A673 (cell line): ENCODE measurements around the gene CPA4. TPM values are rescaled to one million over a fixed set of nuclear protein-coding genes. Genes with fewer than 3 reads are reported as not detected.

Source experiments
- BruUV-seq: library from RNA; stranded (reverse); fragments of 400-500 nt; replicated peaks from 2 replicates; lab custom pipeline; 2021; lab: Mats Ljungman, UMichigan
- CTCF ChIA-PET: fragments of 300-600 bp; sonication (Branson Sonifier 250); formaldehyde crosslinking; loops from one replicate; lab custom pipeline; 2022; ENCODE audit warnings: antibody characterized with exemption; lab: Charles Lee
- POLR2A ChIA-PET: fragments of 300-600 bp; sonication (Branson Sonifier 250); formaldehyde crosslinking; loops from one replicate; lab custom pipeline; 2022; ENCODE audit warnings: antibody characterized with exemption; ENCODE audit not compliant: low non-redundant PET; lab: Charles Lee
- DNase-seq: peaks from one replicate; pipeline ENCODE4 v3.0.0-alpha.2; 2015; ENCODE audit warnings: low spot score
- H3K27ac ChIP-seq: fragments of 200-600 bp; sonication (generic); 2 replicates; pipeline ENCODE4 v1.5.1; 2016; ENCODE audit warnings: mixed run types, low read depth, mild to moderate bottlenecking, mixed read lengths, antibody characterized with exemption, low read length; ENCODE audit not compliant: poor library complexity, severe bottlenecking
- H3K27me3 ChIP-seq: fragments of 200-600 bp; sonication (generic); replicated peaks from 2 replicates; pipeline ENCODE4 v1.6.1; 2017; ENCODE audit warnings: mixed run types, low read depth, mild to moderate bottlenecking, mixed read lengths, antibody characterized with exemption, low read length; ENCODE audit not compliant: insufficient read depth, poor library complexity
- H3K36me3 ChIP-seq: fragments of 200-600 bp; sonication (generic); 2 replicates; pipeline ENCODE4 v1.6.1; 2016; ENCODE audit warnings: mixed run types, mild to moderate bottlenecking, mixed read lengths, antibody characterized with exemption, low read length; ENCODE audit not compliant: insufficient read depth, poor library complexity, severe bottlenecking
- H3K4me1 ChIP-seq: fragments of 200-600 bp; sonication (generic); 2 replicates; pipeline ENCODE4 v1.6.1; 2017; ENCODE audit warnings: mixed run types, mild to moderate bottlenecking, mixed read lengths, antibody characterized with exemption, low read length; ENCODE audit not compliant: insufficient read depth, poor library complexity, severe bottlenecking
- H3K4me3 ChIP-seq: fragments of 200-600 bp; sonication (generic); 2 replicates; pipeline ENCODE4 v1.5.1; 2016; ENCODE audit warnings: low read depth, mixed run types, mild to moderate bottlenecking, mixed read lengths, low read length; ENCODE audit not compliant: poor library complexity, severe bottlenecking
- H3K9me3 ChIP-seq: fragments of 200-600 bp; sonication (generic); 2 replicates; pipeline ENCODE4 v1.6.1; 2016; ENCODE audit warnings: mixed run types, low read depth, mild to moderate bottlenecking, mixed read lengths, antibody characterized with exemption, low read length; ENCODE audit not compliant: poor library complexity, severe bottlenecking
- EZH2 ChIP-seq: fragments of 200-600 bp; sonication (generic); IDR thresholded peaks from 2 replicates; pipeline ENCODE4 v1.6.1; 2017; ENCODE audit warnings: borderline replicate concordance, low read depth, mild to moderate bottlenecking, mixed read lengths, antibody characterized with exemption, low read length; ENCODE audit not compliant: poor library complexity, severe bottlenecking
- intact Hi-C: fragments of 100-400 bp; cut with micrococcal nuclease; formaldehyde crosslinking; loops from one replicate; pipeline ENCODE4 v1.10.0; 2022; ENCODE audit not compliant: unreplicated experiment
- total RNA-seq: library from RNA; stranded (reverse); gene quantifications from 2 replicates; pipeline ENCODE4 v1.2.3, GENCODE V29; 2021
- TF ChIP-seq, protein P1 (sequence below): fragments of 300-800, 200-600 bp; sonication (generic); conservative IDR thresholded peaks from 2 replicates; pipeline ENCODE4 v1.5.1; 2017; ENCODE audit warnings: low read depth, mild to moderate bottlenecking, antibody characterized with exemption, low read length, moderate library complexity, mixed read lengths

Gene CPA4
- total RNA-seq, 1 experiment from 2014 or later, result not detected

DNA sequence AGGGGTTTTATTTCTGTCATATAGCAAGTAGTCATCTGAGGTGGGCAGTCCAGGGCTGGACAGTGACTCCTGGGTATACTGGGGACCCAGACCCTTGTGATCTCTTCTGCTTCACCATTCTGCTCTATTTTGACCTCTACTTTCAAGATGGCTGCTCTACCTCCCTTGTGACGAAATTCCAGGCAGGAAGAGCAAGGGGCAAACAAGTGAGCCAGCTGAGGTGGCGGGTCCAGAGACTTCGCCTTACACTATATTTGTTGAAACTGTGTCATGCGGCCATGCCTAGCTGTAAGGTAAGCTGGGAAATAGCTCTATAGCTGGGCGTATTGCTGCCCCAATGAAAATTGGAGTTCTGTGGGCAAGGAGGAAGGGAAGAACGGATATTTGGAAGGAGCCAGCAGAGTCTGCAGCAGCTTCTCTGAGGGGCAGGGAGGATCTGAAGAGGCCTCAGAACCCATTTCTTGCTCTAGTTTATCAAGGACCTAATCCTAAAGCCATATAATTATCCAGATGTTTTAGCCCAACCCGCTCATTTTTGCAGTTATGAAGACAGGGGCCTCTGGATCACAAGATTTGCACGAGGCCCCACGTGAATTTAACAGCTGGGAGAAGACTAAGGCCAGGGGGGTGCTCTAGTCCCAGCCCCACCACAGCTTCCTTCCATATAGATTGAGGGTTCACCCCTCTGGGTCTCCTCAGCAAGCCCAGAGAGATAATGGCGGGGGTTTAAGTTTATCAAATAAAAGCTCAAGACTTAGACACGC lies 79.6 kb downstream of the CPA4 start:
- Histone ChIP-seq H3K36me3 (no peaks in the 10 kb centered on the region), H3K4me3 (no peak overlapping the region), H3K9me3 (no peaks in the 10 kb centered on the region), H3K27ac (no peak overlapping the region), H3K27me3 (no peaks in the 10 kb centered on the region), H3K4me1 (no peaks in the 10 kb centered on the region)
- ChIA-PET CTCF (no interaction called here), POLR2A (no interaction called here)
- no peak for DNase-seq
- TF ChIP-seq, protein P1, sequence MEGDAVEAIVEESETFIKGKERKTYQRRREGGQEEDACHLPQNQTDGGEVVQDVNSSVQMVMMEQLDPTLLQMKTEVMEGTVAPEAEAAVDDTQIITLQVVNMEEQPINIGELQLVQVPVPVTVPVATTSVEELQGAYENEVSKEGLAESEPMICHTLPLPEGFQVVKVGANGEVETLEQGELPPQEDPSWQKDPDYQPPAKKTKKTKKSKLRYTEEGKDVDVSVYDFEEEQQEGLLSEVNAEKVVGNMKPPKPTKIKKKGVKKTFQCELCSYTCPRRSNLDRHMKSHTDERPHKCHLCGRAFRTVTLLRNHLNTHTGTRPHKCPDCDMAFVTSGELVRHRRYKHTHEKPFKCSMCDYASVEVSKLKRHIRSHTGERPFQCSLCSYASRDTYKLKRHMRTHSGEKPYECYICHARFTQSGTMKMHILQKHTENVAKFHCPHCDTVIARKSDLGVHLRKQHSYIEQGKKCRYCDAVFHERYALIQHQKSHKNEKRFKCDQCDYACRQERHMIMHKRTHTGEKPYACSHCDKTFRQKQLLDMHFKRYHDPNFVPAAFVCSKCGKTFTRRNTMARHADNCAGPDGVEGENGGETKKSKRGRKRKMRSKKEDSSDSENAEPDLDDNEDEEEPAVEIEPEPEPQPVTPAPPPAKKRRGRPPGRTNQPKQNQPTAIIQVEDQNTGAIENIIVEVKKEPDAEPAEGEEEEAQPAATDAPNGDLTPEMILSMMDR, result no peak
- no peak for TF ChIP-seq EZH2
- BruUV-seq, result no TSS peak
- intact Hi-C loops, result no loop called here

Other genes starting within 250 kb of the CPA4 start
- 34.1 and 40.7 TPM in 2 replicates for gene ZC3HC1, start 241.8 kb upstream of the CPA4 start, total RNA-seq
- 31.4 and 37.5 TPM in 2 replicates for gene KLHDC10, start 222.6 kb upstream of the CPA4 start, total RNA-seq
- gene TMEM209, start 87.8 kb upstream of the CPA4 start, total RNA-seq, result 45.8 and 46.7 TPM in 2 replicates
- not detected in 2 replicates for gene SSMEM1, start 85.3 kb upstream of the CPA4 start, total RNA-seq
- 0.26 and 0.43 TPM in 2 replicates for gene CPA2, start 26.3 kb upstream of the CPA4 start, total RNA-seq
- gene CPA5, start 51.7 kb downstream of the CPA4 start, total RNA-seq, result not detected in 2 replicates
- not detected in 2 replicates for gene CPA1, start 87.3 kb downstream of the CPA4 start, total RNA-seq
- 25.0 and 25.7 TPM in 2 replicates for gene CEP41, start 147.9 kb downstream of the CPA4 start, total RNA-seq
- 34.9 and 37.4 TPM in 2 replicates for gene MEST, start 198.9 kb downstream of the CPA4 start, total RNA-seq